IPS-15b (cell line): ENCODE measurements around the gene SCAF1.
A peak's percentile ranks its signal among the peaks of the same experiment; 100 is the strongest.

ENCODE experiments used
- H3K27me3 ChIP-seq: one replicate; pipeline ENCODE4 v1.6.1; 2013; ENCODE audit warnings: low read length; ENCODE audit not compliant: control insufficient read depth, insufficient read depth
- H3K36me3 ChIP-seq: one replicate; pipeline ENCODE4 v1.6.1; 2013; ENCODE audit warnings: low read length; ENCODE audit not compliant: control insufficient read depth, insufficient read depth
- H3K4me1 ChIP-seq: one replicate; pipeline ENCODE4 v1.6.1; 2013; ENCODE audit warnings: mild to moderate bottlenecking, low read length; ENCODE audit not compliant: control insufficient read depth, insufficient read depth
- H3K4me3 ChIP-seq: one replicate; pipeline ENCODE4 v1.5.1; 2013; ENCODE audit warnings: low read depth, low read length
- H3K9ac ChIP-seq: one replicate; pipeline ENCODE4 v1.6.1; 2013; ENCODE audit warnings: low read depth, mild to moderate bottlenecking, low read length
- H3K9me3 ChIP-seq: one replicate; pipeline ENCODE4 v1.6.1; 2013; ENCODE audit warnings: mild to moderate bottlenecking, low read length; ENCODE audit not compliant: control insufficient read depth, insufficient read depth

Gene SCAF1

DNA sequence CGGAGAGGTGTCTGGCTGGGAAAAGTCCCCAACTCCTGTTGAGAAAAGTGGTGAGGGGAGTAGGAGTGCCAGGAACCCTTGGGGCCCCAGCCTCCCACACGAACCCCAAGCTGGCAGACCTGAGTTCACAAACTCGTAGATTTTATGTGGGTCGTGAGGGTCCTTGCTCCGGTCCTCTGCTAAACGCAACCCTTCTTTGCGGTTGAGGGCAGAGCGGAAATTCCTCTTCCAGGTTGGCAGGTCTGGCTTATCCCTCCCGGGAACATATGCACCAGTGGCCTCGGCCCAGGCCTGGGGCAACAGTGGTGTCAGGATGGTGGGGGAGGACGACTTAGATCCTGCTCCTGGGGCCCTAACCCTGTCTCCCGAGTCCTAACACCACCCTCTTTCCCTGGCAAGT is 21.2 kb downstream of the SCAF1 start:
- no peaks in the 10 kb centered on the region for H3K4me1 ChIP-seq
- H3K9me3 ChIP-seq: peaks cover 2% of the 10 kb centered on the region
- H3K27me3 ChIP-seq: no peaks in the 10 kb centered on the region
- H3K4me3 ChIP-seq: no peak overlapping the region
- no peak overlapping the region for H3K9ac ChIP-seq
- H3K36me3 ChIP-seq: peaks cover 43% of the 10 kb centered on the region

DNA sequence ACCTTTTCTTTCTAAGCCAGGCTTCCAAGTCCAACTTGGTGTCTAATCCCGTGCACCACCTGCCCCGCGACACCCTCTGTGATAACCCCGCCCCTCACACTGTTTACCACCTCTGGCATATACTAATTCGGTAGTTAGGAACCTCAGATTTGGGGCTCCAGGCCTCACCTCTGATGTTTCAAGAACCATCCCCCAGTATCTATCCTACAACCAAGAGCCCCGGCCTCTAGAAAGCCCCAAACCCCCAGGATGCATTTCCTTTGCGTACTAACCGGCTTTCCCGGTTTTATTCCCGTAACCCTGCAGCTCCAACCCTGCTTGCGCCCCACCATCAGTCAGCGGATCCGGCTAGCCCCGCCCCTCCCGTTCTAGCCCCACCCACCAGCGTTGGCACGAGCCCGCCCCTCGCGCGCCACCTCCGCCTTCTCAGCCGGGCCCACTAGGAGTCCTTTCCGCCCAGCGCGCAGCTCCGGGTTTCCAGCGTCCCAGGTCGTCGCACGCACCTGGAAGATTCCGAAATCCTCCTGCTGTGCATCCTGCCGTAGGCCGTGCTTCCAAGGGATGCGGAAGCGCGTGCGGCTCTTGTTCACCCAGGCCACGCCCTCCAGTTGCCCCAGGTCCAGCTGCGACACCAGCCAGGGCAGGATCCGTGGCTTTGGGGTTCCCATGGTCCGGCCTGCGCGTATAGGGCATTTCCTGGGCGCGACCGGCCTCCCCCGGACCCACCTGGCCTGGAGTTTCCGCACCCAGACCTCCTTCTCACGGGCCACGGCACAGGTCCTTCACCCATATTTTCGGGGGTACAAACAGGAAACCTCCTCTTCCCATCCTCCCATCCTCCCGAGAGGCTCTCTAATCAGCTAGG is 22.4 kb downstream of the SCAF1 start:
- H3K27me3 ChIP-seq: no peaks in the 10 kb centered on the region
- peak overlapping the region; percentile 99 for H3K4me3 ChIP-seq
- peaks cover 2% of the 10 kb centered on the region for H3K9me3 ChIP-seq
- H3K4me1 ChIP-seq: no peaks in the 10 kb centered on the region
- H3K9ac ChIP-seq: peak overlapping the region; percentile 79
- peaks cover 46% of the 10 kb centered on the region for H3K36me3 ChIP-seq

DNA sequence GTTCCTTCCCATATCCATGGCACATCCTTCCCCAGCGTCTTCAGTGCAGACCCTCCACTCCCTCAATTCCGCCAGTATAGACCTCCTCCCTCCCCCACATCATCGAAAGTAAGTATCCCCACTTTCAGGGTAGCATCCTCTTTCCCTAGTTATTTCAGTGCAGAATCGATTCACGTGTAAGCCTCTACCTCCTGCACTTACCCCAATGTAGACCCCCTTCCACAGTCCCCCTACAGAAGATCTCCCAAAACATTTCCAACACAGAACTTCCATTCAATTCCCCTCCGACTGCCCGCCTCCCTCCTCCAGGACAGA is 23.0 kb downstream of the SCAF1 start:
- peak overlapping the region; percentile 79 for H3K9ac ChIP-seq
- H3K9me3 ChIP-seq: peaks cover 2% of the 10 kb centered on the region
- H3K27me3 ChIP-seq: no peaks in the 10 kb centered on the region
- no peaks in the 10 kb centered on the region for H3K4me1 ChIP-seq
- peak overlapping the region; percentile 99 for H3K4me3 ChIP-seq
- peaks cover 44% of the 10 kb centered on the region for H3K36me3 ChIP-seq

DNA sequence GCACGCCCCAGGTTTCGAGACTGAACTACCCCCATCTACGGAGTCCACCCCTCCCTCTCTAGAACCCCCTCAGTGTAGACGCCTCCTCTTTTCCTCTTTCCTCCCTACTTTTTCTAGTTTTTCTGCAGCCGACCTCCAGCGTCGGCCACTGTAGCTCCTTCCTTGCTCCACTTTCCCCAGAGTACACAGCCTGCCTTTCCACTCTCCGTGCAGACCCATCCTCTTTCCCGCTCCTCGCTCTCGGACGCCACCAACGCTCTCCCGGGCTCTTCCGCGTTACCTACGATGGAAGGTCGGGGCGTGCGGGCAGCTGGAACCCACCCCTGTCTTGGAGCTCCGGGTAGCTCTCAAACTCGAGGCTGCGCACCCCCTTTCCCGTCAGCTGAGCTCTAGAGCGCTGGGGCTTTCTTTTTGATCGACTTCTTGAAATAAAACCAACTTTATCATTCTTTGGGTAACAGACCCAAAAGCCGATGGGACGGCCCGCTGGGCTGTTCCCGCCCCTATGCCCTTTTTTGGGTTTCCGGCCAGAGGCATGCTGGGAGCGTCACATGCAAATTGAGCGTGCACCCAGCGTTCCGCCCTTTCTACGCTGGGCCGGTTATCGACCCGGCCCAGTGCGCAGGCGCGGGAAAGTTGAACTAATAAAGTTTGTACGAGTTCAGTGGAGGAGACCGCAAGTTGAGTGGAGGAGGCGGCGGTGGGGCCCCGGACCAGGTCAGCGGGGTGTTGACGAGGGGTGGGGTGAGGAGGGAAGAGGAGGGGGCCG is 23.5 kb downstream of the SCAF1 start, which contains the start of the genes BCL2L12 and IRF3:
Gene BCL2L12 (plus strand): TSS at position 583 of the 769 bp plus-strand sequence. CDS start 760 bp downstream, outside the sequence.
Gene IRF3 (minus strand): TSS at position 507 of the 769 bp plus-strand sequence. CDS start 1,019 bp downstream, outside the sequence.
- H3K36me3 ChIP-seq: peaks cover 42% of the 10 kb centered on the region

DNA sequence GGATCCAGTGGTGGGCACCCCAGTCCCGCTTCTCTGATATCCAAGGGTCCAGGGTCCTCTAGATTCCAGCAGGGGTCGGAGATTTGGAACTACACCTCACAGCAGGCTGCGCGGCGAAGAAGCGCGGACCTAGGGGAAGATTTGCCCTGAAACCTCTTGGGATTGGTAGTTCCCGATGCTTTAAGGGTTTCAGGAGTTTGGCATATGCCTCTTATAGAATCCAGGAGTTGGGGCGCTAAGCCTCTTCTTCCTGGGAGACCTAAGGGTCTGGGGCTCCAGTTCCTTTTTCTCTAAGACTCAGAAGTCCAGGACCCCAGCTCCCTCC is 24.1 kb downstream of the SCAF1 start:
- H3K27me3 ChIP-seq: no peaks in the 10 kb centered on the region
- peak overlapping the region; percentile 99 for H3K4me3 ChIP-seq
- H3K4me1 ChIP-seq: no peaks in the 10 kb centered on the region
- no peaks in the 10 kb centered on the region for H3K9me3 ChIP-seq
- peaks cover 36% of the 10 kb centered on the region for H3K36me3 ChIP-seq
- peak overlapping the region; percentile 91 for H3K9ac ChIP-seq

More for the DNA sequence above, 23.5 kb downstream of the SCAF1 start, which contains the start of the genes BCL2L12 and IRF3:
- Histone ChIP-seq H3K27me3 (no peaks in the 10 kb centered on the region), H3K9me3 (no peaks in the 10 kb centered on the region), H3K9ac (peak within 1 kb of the TSS; percentile 91), H3K4me1 (no peaks in the 10 kb centered on the region), H3K4me3 (peak within 1 kb of the TSS; percentile 99)

DNA sequence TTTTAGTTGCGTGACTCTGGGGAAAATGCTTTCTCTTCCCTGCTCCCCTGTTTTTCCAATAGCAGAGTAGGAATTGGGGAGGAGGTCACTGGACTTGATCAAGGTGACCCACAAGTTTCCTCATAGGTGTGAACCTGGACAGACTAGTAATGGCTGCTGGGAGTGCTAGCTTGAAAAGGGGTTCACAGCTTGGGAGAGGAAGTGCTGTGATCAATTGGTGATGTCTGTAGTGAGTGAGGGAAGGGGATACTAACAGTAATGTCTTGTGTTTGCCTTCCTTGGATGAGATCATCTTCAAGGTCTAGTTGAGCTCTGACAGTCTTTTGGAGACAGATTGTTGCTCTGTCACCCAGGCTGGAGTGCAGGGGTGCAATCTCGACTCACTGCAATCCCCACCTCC is 25.5 kb downstream of the SCAF1 start:
- H3K27me3 ChIP-seq: no peaks in the 10 kb centered on the region
- peaks cover 25% of the 10 kb centered on the region for H3K36me3 ChIP-seq
- H3K4me1 ChIP-seq: no peaks in the 10 kb centered on the region
- H3K9ac ChIP-seq: no peak overlapping the region
- H3K4me3 ChIP-seq: peak overlapping the region; percentile 8
- no peaks in the 10 kb centered on the region for H3K9me3 ChIP-seq

DNA sequence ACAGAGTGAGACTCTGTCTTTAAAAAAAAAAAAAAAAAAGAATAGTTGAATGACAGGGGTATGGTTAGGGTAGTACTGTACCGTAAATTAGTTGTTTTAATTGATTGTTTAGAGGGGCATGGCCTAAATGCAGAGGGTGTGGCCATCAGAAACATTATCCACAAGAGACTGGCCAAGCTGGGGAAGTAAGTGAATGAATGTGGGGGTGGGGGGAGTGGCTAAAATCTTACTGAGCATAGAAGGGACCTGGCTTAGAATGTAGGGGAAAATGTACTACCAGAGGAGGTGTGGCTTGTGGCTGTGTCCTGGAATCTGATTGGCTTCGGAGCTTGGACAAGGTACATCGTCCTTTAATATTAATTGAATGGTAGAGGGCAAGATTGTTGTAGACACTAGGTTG is 27.5 kb downstream of the SCAF1 start:
- Histone ChIP-seq H3K9me3 (no peaks in the 10 kb centered on the region), H3K36me3 (peaks cover 23% of the 10 kb centered on the region), H3K4me1 (no peaks in the 10 kb centered on the region), H3K9ac (no peak overlapping the region), H3K27me3 (no peaks in the 10 kb centered on the region), H3K4me3 (no peak overlapping the region)

DNA sequence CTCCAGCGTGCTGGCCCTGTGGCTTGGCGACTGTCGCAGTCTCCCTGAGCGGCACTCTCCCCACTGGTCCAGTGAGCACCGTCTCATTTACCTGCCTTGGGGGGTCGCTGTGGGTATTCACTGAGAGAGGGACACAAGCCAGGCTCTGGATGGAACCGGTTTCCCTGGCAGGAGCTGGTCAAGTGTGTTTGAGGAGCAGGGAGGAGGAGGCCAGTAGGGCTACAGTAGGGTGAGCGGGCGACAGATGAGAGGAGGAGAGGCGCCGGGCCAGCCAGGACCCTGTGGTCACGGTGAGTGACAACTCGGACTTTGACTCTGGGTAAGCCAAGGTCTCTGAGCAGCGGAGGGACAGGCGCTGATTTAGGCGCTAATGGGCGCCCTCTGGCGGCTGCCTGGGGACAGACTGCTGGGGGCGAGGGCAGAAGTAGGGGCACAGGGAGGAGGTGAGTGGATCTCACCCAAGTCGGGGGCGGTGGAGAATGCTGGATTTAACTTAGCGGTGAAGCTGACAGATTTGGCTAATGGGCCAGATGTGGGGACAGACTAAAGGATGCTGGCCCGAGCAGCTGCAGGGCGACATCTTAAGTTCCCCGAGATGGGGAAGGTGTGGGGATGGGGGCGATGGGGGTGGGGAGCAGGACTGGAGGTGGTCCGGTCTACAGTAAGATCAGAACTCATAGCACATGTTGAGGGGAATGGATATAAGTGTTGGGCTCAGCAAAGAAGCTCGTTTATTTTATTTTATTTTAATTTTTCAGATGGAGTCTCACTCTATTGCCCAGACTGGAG is 30.3 kb downstream of the SCAF1 start:
- no peaks in the 10 kb centered on the region for H3K27me3 ChIP-seq
- peak overlapping the region; percentile 26 for H3K9ac ChIP-seq
- H3K9me3 ChIP-seq: no peaks in the 10 kb centered on the region
- peak overlapping the region; percentile 52 for H3K4me3 ChIP-seq
- no peaks in the 10 kb centered on the region for H3K4me1 ChIP-seq
- H3K36me3 ChIP-seq: peaks cover 24% of the 10 kb centered on the region

DNA sequence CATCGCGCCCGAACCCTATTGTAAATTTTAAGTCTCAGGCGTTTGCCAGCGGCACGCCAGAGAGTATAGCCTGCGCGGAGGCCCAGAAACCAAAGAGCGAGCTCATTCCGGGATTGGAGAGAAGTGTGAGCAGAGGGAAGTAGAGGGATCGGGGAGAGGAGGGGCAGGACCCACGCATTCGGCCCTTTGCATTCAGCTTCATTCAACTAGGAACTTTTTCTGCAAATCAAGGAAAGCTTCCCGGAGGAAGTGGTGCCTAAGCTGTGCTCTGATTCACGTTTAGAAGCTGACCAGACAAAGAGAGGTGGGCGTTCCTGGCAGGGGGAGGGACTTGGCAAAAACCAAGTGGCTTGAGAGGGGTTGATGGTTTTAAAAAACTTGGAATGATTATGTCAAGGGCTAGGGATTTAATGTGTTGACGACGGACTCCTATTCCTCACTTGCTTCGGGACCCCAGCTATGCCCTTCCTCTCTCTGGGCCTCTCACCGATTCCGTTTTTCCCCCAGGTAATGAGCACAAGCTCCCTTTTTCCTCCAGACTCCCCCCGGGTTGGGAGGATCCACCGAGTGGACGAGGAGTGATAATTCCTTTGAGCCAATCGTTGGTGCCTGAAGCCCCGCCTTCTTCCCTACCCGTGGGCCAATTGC is 34.3 kb downstream of the SCAF1 start:
- Histone ChIP-seq H3K9ac (peak overlapping the region; percentile 99), H3K4me3 (peak overlapping the region; percentile 85), H3K4me1 (peaks cover 7% of the 10 kb centered on the region), H3K9me3 (no peaks in the 10 kb centered on the region), H3K27me3 (no peaks in the 10 kb centered on the region), H3K36me3 (peaks cover 11% of the 10 kb centered on the region)

DNA sequence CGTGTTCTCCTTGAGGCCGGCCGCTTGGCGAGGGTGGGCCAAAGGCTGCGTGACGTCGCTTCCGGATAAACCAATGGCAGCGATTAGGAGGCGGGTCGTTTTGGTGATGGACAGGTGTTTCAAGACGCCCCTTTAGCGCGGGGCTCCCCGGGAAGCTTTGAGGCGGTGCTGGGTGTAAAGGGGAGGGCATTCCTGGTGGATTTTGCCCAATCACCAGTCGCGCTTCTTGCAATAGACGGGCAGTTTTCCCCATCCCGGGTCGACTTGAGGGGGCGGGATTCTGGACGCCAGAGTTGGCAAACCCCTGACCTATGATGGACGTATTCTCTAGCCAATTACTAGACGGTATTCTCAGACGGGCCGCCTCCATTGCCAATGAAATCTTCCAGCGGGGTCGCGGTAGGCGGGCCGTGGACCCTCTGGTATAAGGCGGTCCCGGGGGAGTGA is 34.8 kb downstream of the SCAF1 start:
- Histone ChIP-seq H3K27me3 (no peaks in the 10 kb centered on the region), H3K4me1 (peaks cover 7% of the 10 kb centered on the region), H3K36me3 (peaks cover 15% of the 10 kb centered on the region), H3K9ac (peak overlapping the region; percentile 100), H3K4me3 (peak overlapping the region; percentile 98), H3K9me3 (no peaks in the 10 kb centered on the region)
